NCI-H526 (cell line): Measurements from ENCODE around the gene ZNF341.
A peak's percentile ranks its signal among the peaks of the same experiment; 100 is the strongest.
"Not testable (repeated sequence)": the region's sequence is repeated elsewhere in the genome, so short reads cannot be mapped to it uniquely, and the experiment has no call there.

Experiments used
- DNase-seq, 2 experiments: peaks; one replicate each; lab custom pipeline; 2025; lab: John Stamatoyannopoulos, UW

Gene ZNF341

GRCh38 chr20:33730946-33731692, 677 bp upstream of the ZNF341 start:
- DNase-seq = no peak

GRCh38 chr20:33732166-33732970, 572 bp downstream of the ZNF341 start:
- DNase-seq = peak; percentile 80 to 98

GRCh38 chr20:33733654-33734576, 2.1 kb downstream of the ZNF341 start:
- DNase-seq = peak; percentile 20 to 66

- no peak for DNase-seq
Observed at GRCh38 chr20:33736962-33737361, 5.2 kb downstream of the ZNF341 start.

GRCh38 chr20:33739493-33739892, 7.7 kb downstream of the ZNF341 start:
- DNase-seq = no peak

- no peak for DNase-seq
Observed at GRCh38 chr20:33740189-33740588, 8.4 kb downstream of the ZNF341 start.

GRCh38 chr20:33744181-33744580, 12.4 kb downstream of the ZNF341 start:
- DNase-seq = no peak

GRCh38 chr20:33744773-33745385, 13.1 kb downstream of the ZNF341 start:
- DNase-seq = no peak

- DNase-seq = no peak
Observed at GRCh38 chr20:33746325-33746998, 14.7 kb downstream of the ZNF341 start.

GRCh38 chr20:33751775-33752174, 20.0 kb downstream of the ZNF341 start:
- no peak for DNase-seq

- no peak for DNase-seq
Observed at GRCh38 chr20:33753143-33753542, 21.3 kb downstream of the ZNF341 start.

GRCh38 chr20:33753763-33754162, 22.0 kb downstream of the ZNF341 start:
- DNase-seq = no peak

- DNase-seq = not testable (repeated sequence)
Observed at GRCh38 chr20:33755936-33756490, 24.2 kb downstream of the ZNF341 start.

GRCh38 chr20:33757046-33757445, 25.2 kb downstream of the ZNF341 start:
- DNase-seq = no peak

- DNase-seq = no peak
Observed at GRCh38 chr20:33757458-33757857, 25.7 kb downstream of the ZNF341 start.

- no peak for DNase-seq
Observed at GRCh38 chr20:33761698-33762250, 30.0 kb downstream of the ZNF341 start.

GRCh38 chr20:33765099-33765498, 33.3 kb downstream of the ZNF341 start:
- DNase-seq = no peak

- no peak for DNase-seq
Observed at GRCh38 chr20:33765592-33765991, 33.8 kb downstream of the ZNF341 start.

- no peak for DNase-seq
Observed at GRCh38 chr20:33766686-33767085, 34.9 kb downstream of the ZNF341 start.

- DNase-seq = no peak
Observed at GRCh38 chr20:33767777-33768138, 36.0 kb downstream of the ZNF341 start.

- DNase-seq = no peak
Observed at GRCh38 chr20:33769043-33769442, 37.2 kb downstream of the ZNF341 start.
